ENCODE results near the gene MYO1F.
A peak's percentile ranks its signal among the peaks of the same experiment; 100 is the strongest.

Gene MYO1F

DNA sequence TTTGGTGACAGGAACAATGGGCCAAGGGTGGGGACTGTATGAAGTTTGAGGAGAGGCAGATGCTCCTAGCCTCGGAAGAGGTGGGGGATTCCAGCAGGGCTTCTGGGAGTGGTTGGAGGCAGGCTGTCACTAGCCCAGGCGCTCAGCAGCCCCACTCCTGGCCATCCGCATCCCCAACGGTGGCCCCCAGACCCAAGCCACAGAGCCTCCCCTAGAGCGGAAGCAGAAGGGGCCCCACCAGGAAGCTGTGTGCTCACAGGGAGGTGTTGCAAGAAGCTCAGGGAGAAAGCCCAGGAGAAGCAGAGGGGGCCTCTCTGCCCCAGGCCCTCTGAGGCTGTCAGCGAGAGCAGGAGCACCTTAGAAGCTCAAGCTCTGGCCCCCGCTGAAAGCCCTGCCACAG is 83.1 kb downstream of the MYO1F start:
- TF ChIP-seq, protein P1, sequence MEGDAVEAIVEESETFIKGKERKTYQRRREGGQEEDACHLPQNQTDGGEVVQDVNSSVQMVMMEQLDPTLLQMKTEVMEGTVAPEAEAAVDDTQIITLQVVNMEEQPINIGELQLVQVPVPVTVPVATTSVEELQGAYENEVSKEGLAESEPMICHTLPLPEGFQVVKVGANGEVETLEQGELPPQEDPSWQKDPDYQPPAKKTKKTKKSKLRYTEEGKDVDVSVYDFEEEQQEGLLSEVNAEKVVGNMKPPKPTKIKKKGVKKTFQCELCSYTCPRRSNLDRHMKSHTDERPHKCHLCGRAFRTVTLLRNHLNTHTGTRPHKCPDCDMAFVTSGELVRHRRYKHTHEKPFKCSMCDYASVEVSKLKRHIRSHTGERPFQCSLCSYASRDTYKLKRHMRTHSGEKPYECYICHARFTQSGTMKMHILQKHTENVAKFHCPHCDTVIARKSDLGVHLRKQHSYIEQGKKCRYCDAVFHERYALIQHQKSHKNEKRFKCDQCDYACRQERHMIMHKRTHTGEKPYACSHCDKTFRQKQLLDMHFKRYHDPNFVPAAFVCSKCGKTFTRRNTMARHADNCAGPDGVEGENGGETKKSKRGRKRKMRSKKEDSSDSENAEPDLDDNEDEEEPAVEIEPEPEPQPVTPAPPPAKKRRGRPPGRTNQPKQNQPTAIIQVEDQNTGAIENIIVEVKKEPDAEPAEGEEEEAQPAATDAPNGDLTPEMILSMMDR (IDR thresholded peaks at IDR 0.05; ENCODE audit: low read depth, low read length, missing control alignments) = no peak
- no peak overlapping the region for H3K4me3 ChIP-seq (ENCODE audit: low read depth, low read length)
- no peak for DNase-seq (ENCODE audit: low read depth)

DNA sequence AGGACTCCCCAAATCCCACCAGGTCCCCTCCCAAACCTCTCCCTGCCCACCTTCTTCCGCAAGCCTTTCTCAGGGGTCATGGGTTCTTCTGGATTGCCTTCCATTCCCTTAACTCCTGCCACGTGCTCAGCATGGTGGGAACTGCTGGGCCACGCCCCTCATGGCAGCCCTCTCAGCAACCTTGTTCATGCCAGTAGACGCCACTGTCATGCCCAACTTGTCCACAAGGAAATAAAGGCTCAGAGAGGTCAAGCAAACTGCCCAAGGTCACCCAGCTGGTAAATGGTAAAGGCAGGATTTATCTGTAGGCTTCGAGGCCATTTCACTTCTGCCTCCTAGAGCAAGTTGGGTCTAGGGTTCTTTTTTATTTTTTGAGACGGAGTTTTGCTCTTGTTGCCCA is 85.7 kb downstream of the MYO1F start:
- no peak for DNase-seq (ENCODE audit: low read depth)
- no peak overlapping the region for H3K4me3 ChIP-seq (ENCODE audit: low read depth, low read length)
- TF ChIP-seq, protein P1 (IDR thresholded peaks at IDR 0.05; ENCODE audit: low read depth, low read length, missing control alignments) = peak; percentile 18

DNA sequence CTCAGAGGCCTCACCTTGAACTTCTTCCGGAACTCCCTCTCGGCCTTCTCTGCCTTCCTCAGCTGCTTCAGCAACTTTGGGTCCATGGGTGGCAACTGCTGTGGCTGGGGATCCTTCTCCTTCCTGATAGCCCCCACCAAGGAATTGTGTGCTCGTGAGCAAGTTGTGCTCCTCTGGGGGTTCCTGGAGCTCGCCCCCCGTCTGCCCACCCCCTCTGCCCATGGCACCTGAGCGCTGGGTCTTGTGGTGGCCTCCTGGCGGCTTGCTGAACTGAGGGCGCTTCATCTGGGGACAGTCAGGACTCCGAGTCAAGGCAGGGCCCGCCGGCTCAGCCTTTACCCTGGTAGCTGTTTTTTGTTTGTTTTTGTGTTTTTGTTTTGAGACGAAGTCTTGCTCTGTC is 86.4 kb downstream of the MYO1F start:
- no peak overlapping the region for H3K4me3 ChIP-seq (ENCODE audit: low read depth, low read length)
- no peak for DNase-seq (ENCODE audit: low read depth)
- TF ChIP-seq, protein P1 (IDR thresholded peaks at IDR 0.05; ENCODE audit: low read depth, low read length, missing control alignments) = no peak

DNA sequence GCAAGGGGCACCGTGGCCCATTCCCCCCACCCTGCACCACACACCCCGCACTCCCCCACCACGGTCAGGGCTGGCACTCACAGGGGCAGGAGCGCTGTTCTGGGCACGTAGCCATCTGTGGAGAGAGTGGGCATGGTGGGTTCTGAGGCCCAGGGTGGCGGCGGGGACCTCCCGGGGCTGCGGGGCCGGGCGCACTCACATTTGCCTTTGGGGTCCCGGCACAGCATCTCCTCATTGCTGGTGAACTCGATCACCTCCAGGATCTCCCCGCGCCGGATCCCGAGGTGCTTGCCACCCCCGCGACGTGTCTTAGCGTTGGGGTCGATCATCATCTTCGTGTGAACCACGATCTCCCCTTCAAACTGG is 86.9 kb downstream of the MYO1F start:
- TF ChIP-seq, protein P1 (IDR thresholded peaks at IDR 0.05; ENCODE audit: low read depth, low read length, missing control alignments) = no peak
- no peak for DNase-seq (ENCODE audit: low read depth)
- H3K4me3 ChIP-seq (ENCODE audit: low read depth, low read length) = no peak overlapping the region

GRCh38 chr19:8489561-8490394 is 87.5 kb downstream of the MYO1F start:
- no peak overlapping the region for H3K4me3 ChIP-seq (ENCODE audit: low read depth, low read length)
- DNase-seq (ENCODE audit: low read depth) = no peak
- TF ChIP-seq, protein P1 (IDR thresholded peaks at IDR 0.05; ENCODE audit: low read depth, low read length, missing control alignments) = no peak

DNA sequence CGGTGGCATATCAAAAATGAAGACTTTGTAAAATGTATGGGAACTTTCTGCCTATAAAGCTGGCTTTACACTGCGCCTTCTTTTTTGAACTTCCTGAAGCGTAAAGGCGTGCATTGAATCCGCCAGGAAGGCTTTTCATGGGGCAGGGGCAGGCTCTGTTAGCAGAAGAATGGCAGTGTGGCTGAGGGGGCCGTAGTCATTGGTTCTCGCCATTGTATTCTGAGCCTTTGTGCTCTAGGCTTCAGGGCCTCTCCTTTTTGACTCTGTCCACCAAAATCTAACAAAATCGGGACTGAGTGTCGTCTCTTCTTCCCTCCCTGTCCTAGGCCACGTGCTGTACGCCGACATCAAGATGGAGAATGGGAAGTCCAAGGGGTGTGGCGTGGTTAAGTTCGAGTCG is 88.9 kb downstream of the MYO1F start:
- TF ChIP-seq, protein P1 (IDR thresholded peaks at IDR 0.05; ENCODE audit: low read depth, low read length, missing control alignments) = no peak
- no peak for DNase-seq (ENCODE audit: low read depth)
- H3K4me3 ChIP-seq (ENCODE audit: low read depth, low read length) = no peak overlapping the region
